GM12801 (cell line): ENCODE results near the gene SYNE3.

Experiments
- CTCF ChIP-seq: IDR thresholded peaks from one replicate; pipeline ENCODE4 v1.5.1; 2011; ENCODE audit warnings: control low read depth; ENCODE audit not compliant: insufficient read length; ENCODE audit errors: extremely low read depth

Gene SYNE3

DNA sequence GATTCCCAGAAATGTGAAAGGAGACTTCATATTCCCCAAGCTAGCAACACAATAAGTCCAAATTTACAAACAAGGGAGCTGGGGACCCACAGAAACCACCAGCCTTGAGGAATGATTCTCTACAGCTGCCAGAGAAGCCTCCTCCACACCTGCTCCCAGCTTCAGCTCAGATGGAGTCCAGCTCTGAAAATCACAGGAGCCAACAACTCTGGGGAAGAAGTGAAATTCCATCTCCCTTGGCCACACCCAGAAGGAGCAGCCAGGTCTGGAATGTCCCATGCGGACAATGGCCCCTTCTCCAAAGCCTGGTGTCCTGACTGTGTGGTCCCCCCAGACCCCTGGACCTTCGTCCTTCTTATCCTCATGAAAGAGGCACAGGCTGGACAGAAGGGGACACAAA, 45.4 kb downstream of the SYNE3 start:
- no peak for TF ChIP-seq CTCF

GRCh38 chr14:95469134-95469481, 47.3 kb downstream of the SYNE3 start:
- TF ChIP-seq CTCF, result no peak

GRCh38 chr14:95468448-95469133, 47.9 kb downstream of the SYNE3 start:
- TF ChIP-seq CTCF, result no peak

DNA sequence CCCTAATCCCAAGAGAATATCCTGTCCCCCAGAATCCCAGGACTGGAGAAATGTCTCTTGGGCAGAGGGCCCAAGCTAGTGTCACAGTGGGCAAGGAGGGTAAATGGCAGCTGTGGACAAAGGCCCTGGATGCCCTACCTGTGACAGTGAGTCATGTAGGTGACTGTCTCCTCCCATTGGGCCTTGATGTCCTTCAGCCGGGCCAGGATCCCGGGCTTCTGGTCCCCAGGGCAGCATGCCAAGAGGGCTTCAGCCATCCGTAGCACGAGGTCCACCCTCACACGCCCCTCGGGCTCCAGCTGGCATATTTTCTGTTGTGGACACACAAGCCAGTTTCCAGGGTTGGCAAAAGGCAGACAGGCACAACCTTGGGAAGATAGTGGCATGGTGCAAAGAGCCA, 48.8 kb downstream of the SYNE3 start:
- TF ChIP-seq CTCF, result no peak

GRCh38 chr14:95467232-95467631, 49.2 kb downstream of the SYNE3 start:
- TF ChIP-seq CTCF, result no peak
